GM23248 (cell line): ENCODE data around the gene NELFB.

Experiments used
- EZH2 ChIP-seq: fragments of 200-600 bp; sonication (generic); IDR thresholded peaks from 2 replicates; pipeline ENCODE4 v1.6.1; 2018; ENCODE audit warnings: antibody characterized with exemption, mild to moderate bottlenecking; ENCODE audit not compliant: insufficient read depth, poor library complexity, severe bottlenecking
- EZH2phosphoT487 ChIP-seq: fragments of 200-600 bp; sonication (generic); IDR thresholded peaks from 2 replicates; pipeline ENCODE4 v1.6.1; 2018; ENCODE audit warnings: antibody characterized with exemption, moderate library complexity, mild to moderate bottlenecking, low read depth; ENCODE audit not compliant: insufficient read depth

- TF ChIP-seq EZH2 (no peak), EZH2phosphoT487 (no peak)
Measured at GRCh38 chr9:137242269-137243203, 12.6 kb upstream of the NELFB start.
